GM21367 (cell line): Measurements from ENCODE around the gene IGSF23.
"Not testable (repeated sequence)": the region's sequence is repeated elsewhere in the genome, so short reads cannot be mapped to it uniquely, and the experiment has no call there.

Experiments used
- ATAC-seq: cut with Tn5 transposase; IDR thresholded peaks from one replicate; pipeline ENCODE4 v1.9.1; 2021; ENCODE audit not compliant: unreplicated experiment

Gene IGSF23

GRCh38 chr19:44587963-44588770, 25.2 kb upstream of the IGSF23 start:
- no peak for ATAC-seq

DNA sequence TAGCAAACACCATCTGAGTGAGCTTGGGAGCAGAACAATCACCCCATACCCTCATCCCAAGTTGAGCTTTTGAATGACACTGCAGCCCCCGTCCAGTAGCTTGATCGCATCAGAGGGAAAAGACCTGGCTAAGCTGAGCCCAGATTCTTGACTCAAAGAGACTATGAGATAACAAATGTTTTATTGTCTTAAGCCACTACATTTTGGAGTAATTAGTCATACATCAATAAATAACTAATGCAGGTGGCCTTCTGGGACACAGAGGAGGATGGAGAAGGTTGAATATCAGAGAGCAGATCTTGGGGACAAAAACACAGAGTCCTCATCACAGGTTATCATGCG, 24.6 kb upstream of the IGSF23 start:
- no peak for ATAC-seq

DNA sequence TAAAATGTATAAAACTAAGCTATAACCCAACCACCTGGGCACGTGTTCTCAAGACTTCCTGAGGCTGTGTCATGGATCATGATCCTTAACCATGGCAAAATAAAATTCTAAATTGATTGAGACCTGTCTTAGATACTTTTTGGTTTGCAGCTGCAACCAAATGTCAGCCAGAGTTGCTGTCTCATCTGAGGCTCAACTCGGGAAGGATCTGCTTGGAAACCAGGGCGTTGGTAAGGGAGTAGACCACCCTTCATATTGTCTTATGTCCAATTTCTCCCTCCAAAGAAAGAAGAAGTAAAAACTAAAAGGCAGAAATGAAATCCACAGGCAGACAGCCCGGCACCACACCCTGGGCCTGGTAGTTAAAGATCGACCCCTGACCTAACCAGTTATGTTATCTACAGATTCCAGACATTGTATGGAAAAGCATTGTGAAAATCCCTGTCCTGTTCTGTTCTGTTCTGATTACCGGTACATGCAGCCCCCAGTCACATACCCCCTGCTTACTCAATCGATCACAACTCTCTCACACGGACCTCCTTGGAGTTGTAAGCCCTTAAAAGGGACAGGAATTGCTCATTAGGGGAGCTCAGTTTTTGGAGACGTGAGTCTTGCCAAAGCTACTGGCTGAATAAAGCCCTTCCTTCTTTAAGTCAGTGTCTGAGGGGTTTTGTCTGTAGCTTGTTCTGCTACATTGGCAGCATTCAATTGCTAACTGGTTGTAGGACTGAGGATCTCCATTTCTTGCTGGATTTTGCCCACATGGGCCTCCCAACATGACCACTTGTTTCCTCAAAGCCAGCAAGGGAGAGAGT, 22.9 kb upstream of the IGSF23 start:
- no peak for ATAC-seq

- ATAC-seq, result not testable (repeated sequence)
Measured at GRCh38 chr19:44591340-44591993, 21.9 kb upstream of the IGSF23 start.

GRCh38 chr19:44592451-44592890, 20.9 kb upstream of the IGSF23 start:
- no peak for ATAC-seq

GRCh38 chr19:44593294-44593693, 20.1 kb upstream of the IGSF23 start:
- no peak for ATAC-seq

GRCh38 chr19:44593866-44594266, 19.5 kb upstream of the IGSF23 start:
- not testable (repeated sequence) for ATAC-seq

DNA sequence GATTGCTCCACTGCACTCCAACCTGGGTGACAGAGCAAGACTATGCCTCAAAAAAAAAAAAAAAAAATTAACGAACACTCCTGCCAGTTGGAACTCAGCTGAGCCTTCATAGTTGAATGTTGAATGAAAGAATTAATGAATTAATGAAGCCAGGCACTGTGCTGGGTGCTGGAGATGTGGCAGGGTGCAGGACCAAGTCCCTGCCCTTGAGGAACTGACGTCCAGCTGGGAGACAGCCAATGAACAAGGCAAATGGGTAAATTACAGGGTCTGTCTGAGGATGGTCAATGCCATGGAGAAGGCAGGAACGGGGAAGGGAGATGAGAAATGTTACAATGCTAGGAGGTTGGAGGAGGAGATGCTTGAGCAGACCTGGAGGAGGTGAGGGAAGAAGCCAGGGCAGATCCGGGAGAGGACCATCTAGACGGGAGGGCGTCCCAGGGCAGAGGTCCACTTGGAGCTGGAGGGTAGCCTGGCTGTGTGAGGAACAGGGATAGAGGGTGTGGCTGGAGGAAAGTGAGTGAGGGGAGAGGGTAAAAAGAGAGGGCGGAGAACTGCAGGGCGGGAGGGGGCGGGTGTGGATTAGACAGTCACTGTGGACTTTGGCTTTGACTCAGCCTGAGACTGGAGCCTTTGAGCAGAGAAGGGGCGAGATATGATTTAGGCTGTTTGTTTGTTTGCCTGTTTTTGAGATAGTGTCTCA, 16.8 kb upstream of the IGSF23 start:
- no peak for ATAC-seq

- ATAC-seq, result no peak
Measured at GRCh38 chr19:44597131-44597491, 16.3 kb upstream of the IGSF23 start.

DNA sequence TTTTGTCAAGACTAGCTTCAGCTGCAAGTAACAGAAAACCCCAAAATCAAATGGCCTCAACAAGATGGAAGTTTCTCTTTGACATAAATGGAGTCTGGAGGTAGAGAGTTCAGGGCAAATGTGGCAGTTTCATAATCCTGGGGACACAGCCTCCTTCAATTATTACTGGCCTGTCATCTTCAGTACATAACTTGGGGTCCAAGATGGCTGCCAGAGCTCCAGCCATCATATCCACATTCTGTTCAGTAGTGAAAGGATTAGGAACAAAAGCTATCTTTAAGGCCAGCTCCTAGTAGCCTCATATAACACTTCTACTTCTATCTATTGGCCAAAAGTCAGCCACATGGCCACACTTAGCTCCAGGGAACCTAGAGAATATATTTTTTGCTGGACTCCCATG, 15.0 kb upstream of the IGSF23 start:
- ATAC-seq, result no peak

DNA sequence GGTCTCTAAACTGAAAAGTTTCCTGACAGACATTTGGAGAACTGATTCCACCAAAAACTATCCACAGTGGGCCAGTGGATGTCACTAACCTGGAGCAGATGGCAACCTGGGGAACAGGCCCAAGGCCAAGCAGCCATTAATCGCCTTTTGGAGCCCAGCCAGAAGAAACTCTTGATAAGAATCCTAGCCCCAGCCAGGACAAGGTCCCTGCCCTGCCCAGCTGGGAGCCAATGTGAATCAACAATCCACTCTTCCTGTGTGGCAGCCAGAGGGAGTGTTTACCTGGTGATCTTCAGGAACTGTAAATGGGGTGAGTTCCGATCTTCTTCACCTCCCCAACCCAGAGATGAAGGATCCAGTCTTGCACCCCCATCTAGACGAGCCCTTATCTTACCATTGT, 14.5 kb upstream of the IGSF23 start:
- ATAC-seq, result no peak

DNA sequence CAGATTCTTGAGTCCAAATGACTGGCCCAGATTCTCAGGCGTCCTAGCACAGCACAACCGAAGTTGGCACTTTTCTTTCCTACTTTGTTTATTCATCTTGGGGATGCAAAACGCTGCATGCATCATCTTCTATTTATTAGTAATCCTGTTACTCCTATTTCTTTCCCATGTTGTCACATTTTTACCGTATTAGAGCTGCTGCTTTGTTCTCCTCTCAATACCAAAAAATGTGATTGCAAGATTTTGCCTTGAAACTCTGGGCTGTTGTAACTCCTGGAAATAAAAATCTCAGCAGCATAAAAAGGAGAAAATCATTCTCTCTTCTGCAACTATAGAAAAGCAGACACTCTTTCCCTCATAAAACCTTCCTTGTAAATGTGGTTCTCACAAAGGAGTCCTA, 12.9 kb upstream of the IGSF23 start:
- ATAC-seq, result no peak

DNA sequence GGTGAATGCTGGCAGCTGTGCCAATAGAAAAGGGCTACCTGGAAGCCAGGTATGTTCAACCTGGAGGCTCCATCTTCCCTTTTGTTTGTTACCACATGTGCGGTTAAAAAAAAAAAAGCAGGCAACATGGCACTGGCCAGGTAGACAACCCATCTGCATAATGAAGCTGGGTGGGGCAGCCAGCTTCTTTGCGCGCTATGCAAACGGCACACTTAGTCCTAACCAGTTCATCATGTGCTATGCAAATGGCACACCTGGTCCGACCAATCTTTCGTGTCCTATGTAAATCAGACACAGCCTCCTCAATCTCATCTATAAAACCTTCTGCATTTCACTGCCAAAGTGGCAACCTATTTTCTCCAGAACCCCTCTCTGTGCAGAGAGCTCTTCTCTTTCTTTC, 11.3 kb upstream of the IGSF23 start:
- ATAC-seq, result no peak

DNA sequence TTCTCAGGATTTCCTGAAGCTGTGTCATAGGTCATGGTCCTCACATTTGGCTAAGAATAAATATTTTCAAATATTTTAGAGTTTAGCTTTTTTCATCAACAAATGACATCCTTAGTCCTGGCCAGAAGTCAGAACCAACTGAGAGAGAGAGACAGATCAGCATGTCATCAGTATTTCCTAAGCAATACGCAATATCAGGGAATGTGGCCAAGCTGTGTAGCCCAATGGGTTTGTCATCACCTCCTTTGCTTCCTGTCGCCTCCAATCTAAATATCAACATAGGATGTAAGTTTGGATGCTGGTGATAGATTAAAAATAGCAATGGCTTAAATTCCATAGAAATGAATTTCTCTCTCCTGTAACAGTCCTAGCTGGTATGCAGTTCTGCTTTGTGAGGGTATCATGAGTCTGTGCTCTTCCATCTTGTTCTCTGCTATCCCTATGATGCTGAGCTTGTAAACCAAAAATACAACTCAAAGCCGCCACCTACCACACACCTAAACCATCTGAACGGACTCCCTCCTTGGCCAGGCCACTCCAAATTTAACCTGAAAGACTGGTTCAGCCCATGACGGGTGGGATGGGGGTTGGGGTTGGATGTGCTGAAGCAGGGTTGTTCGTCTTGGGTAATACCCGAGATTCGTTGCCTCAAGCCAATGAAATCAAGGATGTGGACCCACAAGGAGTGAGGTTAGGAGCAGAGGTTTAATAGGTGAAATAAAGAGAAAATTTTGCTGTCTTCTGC, 10.0 kb upstream of the IGSF23 start:
- ATAC-seq, result no peak

DNA sequence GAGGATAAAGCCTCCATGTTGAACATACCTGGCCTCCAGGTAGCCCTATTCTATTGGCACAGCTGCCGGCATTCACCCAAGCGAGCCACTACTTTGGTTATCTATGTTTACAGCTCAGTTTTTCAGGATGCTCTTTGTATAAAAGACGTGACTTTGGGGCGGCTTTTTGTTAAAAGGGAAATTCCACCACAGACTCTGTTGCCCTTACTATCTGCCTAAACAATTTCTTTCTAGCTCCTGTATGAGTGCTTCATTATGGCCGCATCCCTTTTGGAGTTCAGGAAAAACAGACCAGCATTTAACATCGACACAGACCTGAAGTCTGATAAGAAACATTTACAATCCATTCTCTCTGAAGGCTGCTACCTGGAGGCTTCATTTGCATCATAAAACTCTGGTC, 9.1 kb upstream of the IGSF23 start:
- no peak for ATAC-seq

- no peak for ATAC-seq
Measured at GRCh38 chr19:44605547-44605946, 7.8 kb upstream of the IGSF23 start.

GRCh38 chr19:44607049-44607448, 6.3 kb upstream of the IGSF23 start:
- no peak for ATAC-seq

GRCh38 chr19:44607917-44608316, 5.4 kb upstream of the IGSF23 start:
- ATAC-seq, result no peak

DNA sequence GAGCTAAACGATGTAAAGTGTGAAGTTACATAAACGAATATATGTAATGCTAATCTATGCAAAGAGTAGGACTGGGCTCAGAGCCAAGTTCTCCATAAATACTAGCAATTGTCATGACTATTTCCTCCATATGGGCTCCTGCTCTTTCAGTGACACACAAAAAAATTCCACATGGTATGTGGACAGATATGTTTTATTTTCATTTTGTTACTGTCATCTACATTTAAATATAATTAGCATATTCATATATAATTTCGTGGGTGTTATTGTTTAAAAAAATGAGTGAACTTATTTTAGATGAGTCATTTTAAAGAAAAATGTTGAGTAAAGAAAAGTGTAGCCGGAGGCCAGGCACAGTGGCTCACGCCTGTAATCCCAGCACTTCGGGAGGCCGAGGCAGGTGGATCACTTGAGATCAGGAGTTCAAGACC, 5.0 kb upstream of the IGSF23 start:
- no peak for ATAC-seq

GRCh38 chr19:44609219-44609618, 4.1 kb upstream of the IGSF23 start:
- no peak for ATAC-seq

GRCh38 chr19:44610497-44610896, 2.9 kb upstream of the IGSF23 start:
- ATAC-seq, result not testable (repeated sequence)
